GM12873 (cell line): ENCODE data around the gene GABRB3.

Experiments
- CTCF ChIP-seq: IDR thresholded peaks from 2 replicates; pipeline ENCODE4 v1.5.1; 2012; ENCODE audit warnings: low read depth, mild to moderate bottlenecking, moderate library complexity, low read length, control low read depth; ENCODE audit not compliant: insufficient read depth; ENCODE audit errors: missing control alignments

The GABRB3 gene

DNA sequence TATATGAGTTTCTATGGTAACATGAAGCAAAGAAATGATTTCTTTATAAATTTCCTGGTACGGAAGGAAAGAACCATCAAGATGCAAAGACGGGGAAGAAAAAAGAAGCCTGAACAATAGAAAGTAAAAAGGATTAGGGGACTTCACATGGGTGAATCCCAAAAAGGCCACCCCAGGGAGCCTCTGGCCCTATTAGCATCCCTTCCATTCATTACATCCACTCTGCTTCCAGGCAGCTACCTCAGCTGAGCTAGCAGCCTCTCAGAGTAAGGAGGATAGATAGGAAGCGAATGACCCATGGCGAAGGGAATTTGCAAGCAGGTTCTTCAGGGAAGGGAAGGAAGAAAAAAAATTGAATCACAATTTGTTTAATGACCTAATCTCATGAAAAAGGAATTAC is 81.6 kb downstream of the GABRB3 start:
- no peak for TF ChIP-seq CTCF

- no peak for TF ChIP-seq CTCF
These were observed 82.1 kb downstream of the GABRB3 start for GRCh38 chr15:26690778-26691177.

GRCh38 chr15:26689462-26689861 is 83.4 kb downstream of the GABRB3 start:
- no peak for TF ChIP-seq CTCF

- TF ChIP-seq CTCF = no peak
These were observed 86.2 kb downstream of the GABRB3 start for GRCh38 chr15:26686547-26687187.

DNA sequence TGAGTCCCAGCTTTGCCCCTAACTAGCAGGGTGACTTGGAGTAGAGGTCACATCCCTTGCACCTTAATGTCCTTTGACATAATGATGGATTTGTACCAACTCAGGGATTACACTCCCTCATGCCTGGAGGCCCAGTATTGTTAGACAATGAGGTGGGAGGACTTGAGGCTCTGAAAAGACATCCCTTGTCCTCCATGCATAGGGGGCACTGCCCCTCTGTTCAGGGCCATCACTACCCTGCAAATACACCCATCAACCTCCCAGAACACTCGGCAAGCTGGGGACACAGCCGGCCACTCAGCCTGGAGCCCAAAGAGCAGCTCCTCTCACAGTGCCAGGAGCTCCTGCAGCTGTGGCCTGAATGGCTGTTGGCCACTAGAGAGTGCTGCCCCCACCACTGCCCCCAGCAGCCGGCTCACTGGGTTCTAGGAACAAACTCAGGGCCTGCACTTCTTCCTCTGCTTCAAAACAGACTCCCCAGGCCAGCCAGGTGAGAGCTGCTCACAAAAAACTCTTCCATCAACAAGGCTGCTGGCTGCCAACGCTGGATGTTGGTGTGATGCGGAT is 90.2 kb downstream of the GABRB3 start:
- no peak for TF ChIP-seq CTCF

GRCh38 chr15:26679927-26680326 is 92.9 kb downstream of the GABRB3 start:
- no peak for TF ChIP-seq CTCF

GRCh38 chr15:26676115-26676514 is 96.8 kb downstream of the GABRB3 start:
- TF ChIP-seq CTCF = no peak

GRCh38 chr15:26674467-26674866 is 98.4 kb downstream of the GABRB3 start:
- no peak for TF ChIP-seq CTCF
